Psoas muscle (tissue), 8 donors: ENCODE data around the gene AMBRA1. TPM values are rescaled to one million over a fixed set of nuclear protein-coding genes. Genes with fewer than 3 reads are reported as not detected.

Experiments used
- ATAC-seq, 4 donors: fragments of 200-7000 bp; cut with Tn5 transposase; one replicate each; pipeline ENCODE4 v1.9.1; 2020; ENCODE audit warnings: moderate library complexity in 3 of 4, mild to moderate bottlenecking in 2 of 4
- DNase-seq, 2 donors: peaks; one replicate each; pipeline ENCODE4 v3.0.0-alpha.2; 2020
- H3K27ac ChIP-seq: fragments of 200-600 bp; one replicate; pipeline ENCODE4 v1.8.0; 2022
- H3K27me3 ChIP-seq, 3 donors: fragments of 200-600 bp in 1 of 3; one replicate each; pipeline versions ENCODE4 v1.6.1 to v1.8.0; 2013 to 2022; ENCODE audit warnings: low read length in 2 of 3, mild to moderate bottlenecking in 2 of 3, moderate library complexity in 1 of 3; ENCODE audit not compliant: insufficient read depth in 3 of 3
- H3K36me3 ChIP-seq, 2 donors: fragments of 200-600 bp in 1 of 2; one replicate each; pipeline versions ENCODE4 v1.6.1 to v1.8.0; 2013 to 2022; ENCODE audit warnings: low read depth in 1 of 2, mild to moderate bottlenecking in 1 of 2, moderate library complexity in 1 of 2; ENCODE audit not compliant: insufficient read depth in 1 of 2
- H3K4me1 ChIP-seq: fragments of 200-600 bp; one replicate; pipeline ENCODE4 v1.8.0; 2022
- H3K4me3 ChIP-seq: fragments of 200-600 bp; one replicate; pipeline ENCODE4 v1.8.0; 2022; ENCODE audit warnings: mild to moderate bottlenecking
- H3K9me3 ChIP-seq: fragments of 200-600 bp; one replicate; pipeline ENCODE4 v1.8.0; 2022
- CTCF ChIP-seq: fragments of 200-600 bp; IDR thresholded peaks from one replicate; pipeline ENCODE4 v1.8.0; 2022; ENCODE audit warnings: antibody characterized with exemption
- WGBS, 3 donors: extraction: QIAGEN DNeasy Blood & Tissue Kit; methylation state at CpG; one replicate each; pipeline versions ENCODE4 v1.1.6 to v1.1.7; 2013; 5-methylcytosine and 5-hydroxymethylcytosine counted together
- intact Hi-C, 2 donors: fragments of 100-400 bp; cut with DNase I; formaldehyde crosslinking; loops; one replicate each; pipeline versions ENCODE4 v1.11.0 to v1.14.2; 2022
- polyA plus RNA-seq, 3 donors: library from polyadenylated mRNA; stranded (reverse); fragments of 200-250 nt; gene quantifications; one replicate each; pipeline ENCODE4 v1.2.3, GENCODE V29; 2013
- total RNA-seq, 4 donors: library from RNA; stranded (reverse); fragmentation: NEBNext Ultra II Directional in 2 of 4; extraction: Animal tissue kit (Norgen Biotek cat#: 25700) in 2 of 4; gene quantifications; one replicate each; pipeline versions ENCODE4 v1.2.1 to v1.2.4, GENCODE V29; 2021 to 2023
- donor health status: healthy with polysubstance abuse.
- donor health status: DM: no; HTN: no; CAD: no; lungs with moderate emphysema.
- donor health status: Bipolar disorder and iron deficiency.
- donor health status: healthy.
- donor health status: DM: yes; HTN: yes; CAD: no.
- donor health status: DM: no; HTN: no; CAD: no.
- donor health status: DM: no; HTN: no; CAD: no.
- donor health status: DM: yes; HTN: yes; CAD: no.

AMBRA1 gene
- total and polyA plus RNA-seq, 7 donors = 5.1 to 23.5 (median 10.8) TPM

- no peak overlapping the region for H3K27ac ChIP-seq
- H3K27me3 ChIP-seq = peaks cover 0 to 58% (median 14%) of the 10 kb centered on the region in 3 donors
- H3K4me3 ChIP-seq = no peak overlapping the region
- DNase-seq (no peak), ATAC-seq (no peak)
- H3K9me3 ChIP-seq = no peaks in the 10 kb centered on the region
- H3K36me3 ChIP-seq = no peaks in the 10 kb centered on the region
- intact Hi-C loops = loop anchor here in 1 of 2 donors (2.0 kb wide), 1 partner anchor 149 kb away; no protein-coding TSS in a partner anchor
- no peak for TF ChIP-seq CTCF
- WGBS, 3 donors = 23 to 34% (median 28%) methylated on average over 24 of the region's 24 CpGs
- peaks cover 21% of the 10 kb centered on the region for H3K4me1 ChIP-seq
These were observed 205.8 kb downstream of the AMBRA1 start for GRCh38 chr11:46387919-46388618.

GRCh38 chr11:46387456-46387855 lies 206.4 kb downstream of the AMBRA1 start:
- no peak for DNase-seq
- no peaks in the 10 kb centered on the region for H3K9me3 ChIP-seq
- H3K4me1 ChIP-seq = peaks cover 17% of the 10 kb centered on the region
- peaks cover 0 to 64% (median 15%) of the 10 kb centered on the region in 3 donors for H3K27me3 ChIP-seq
- no peak for TF ChIP-seq CTCF
- no peak overlapping the region for H3K27ac ChIP-seq
- no peak for ATAC-seq
- intact Hi-C loops = no loop called here
- no peaks in the 10 kb centered on the region for H3K36me3 ChIP-seq
- 71 to 77% (median 76%) methylated on average over 5 of the region's 5 CpGs for WGBS, 3 donors
- H3K4me3 ChIP-seq = no peak overlapping the region

GRCh38 chr11:46386674-46387073 lies 207.1 kb downstream of the AMBRA1 start:
- Histone ChIP-seq H3K27ac (no peak overlapping the region), H3K9me3 (no peaks in the 10 kb centered on the region), H3K27me3 (peaks cover 0 to 66% (median 22%) of the 10 kb centered on the region in 3 donors), H3K36me3 (no peaks in the 10 kb centered on the region), H3K4me1 (peaks cover 18% of the 10 kb centered on the region), H3K4me3 (no peak overlapping the region)
- no peak for TF ChIP-seq CTCF
- intact Hi-C loops = no loop called here
- ATAC-seq = no peak
- DNase-seq = no peak
- 76 to 81% (median 80%) methylated on average over 4 of the region's 4 CpGs for WGBS, 3 donors

- 94 to 95% (median 95%) methylated on average over 25 of the region's 25 CpGs for WGBS, 3 donors
- no peak overlapping the region for H3K27ac ChIP-seq
- intact Hi-C loops = no loop called here
These were observed 207.7 kb downstream of the AMBRA1 start for GRCh38 chr11:46386005-46386578.

More at GRCh38 chr11:46386005-46386578, 207.7 kb downstream of the AMBRA1 start:
- Histone ChIP-seq H3K36me3 (no peaks in the 10 kb centered on the region), H3K9me3 (no peaks in the 10 kb centered on the region), H3K27me3 (peaks cover 0 to 66% (median 22%) of the 10 kb centered on the region in 3 donors), H3K4me3 (no peak overlapping the region), H3K4me1 (peaks cover 19% of the 10 kb centered on the region)
- no peak for DNase-seq
- ATAC-seq = no peak
- TF ChIP-seq CTCF = no peak
